Fibroblast of skin of abdomen (primary cell): ENCODE data around the gene PDXK.

Experiments used
- DNase-seq: peaks from one replicate; pipeline ENCODE4 v3.0.0-alpha.2; 2013

Gene PDXK

GRCh38 chr21:43726686-43727518, 8.0 kb downstream of the PDXK start:
- DNase-seq: no peak

DNA sequence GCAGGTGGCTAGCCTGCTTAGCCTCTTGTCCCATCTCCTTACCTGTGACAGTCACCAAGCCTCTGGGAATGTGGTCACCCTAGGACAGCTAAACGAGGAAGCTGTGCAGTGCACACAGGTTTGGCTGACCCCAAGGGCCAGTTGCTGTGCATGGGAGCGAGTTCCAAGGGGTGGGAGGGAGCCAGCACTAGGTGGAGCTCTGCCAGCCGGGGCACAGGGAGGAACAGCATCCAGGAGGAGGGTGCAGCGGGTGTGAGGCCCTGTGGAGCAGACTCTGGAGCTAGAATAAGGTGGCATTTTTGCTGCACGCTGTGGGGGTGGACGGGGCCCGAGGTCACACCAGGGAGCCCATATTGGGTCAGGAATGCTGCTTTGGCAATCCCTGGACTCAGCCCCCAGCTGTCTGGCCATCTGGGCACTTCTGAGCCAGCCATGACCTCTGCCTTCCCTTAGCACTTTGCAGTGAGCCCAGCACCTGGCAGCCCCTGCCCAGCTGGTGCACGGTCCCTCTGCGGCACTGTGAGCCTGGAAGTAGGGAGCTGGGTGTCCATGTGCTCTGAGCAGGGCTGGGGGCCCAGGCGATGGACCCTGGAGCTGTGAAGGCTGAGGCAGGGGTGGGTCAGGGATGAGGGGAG, 8.7 kb downstream of the PDXK start:
- no peak for DNase-seq

- DNase-seq: no peak
These were observed 9.2 kb downstream of the PDXK start for GRCh38 chr21:43728154-43728466.

- DNase-seq: peak; percentile 99
These were observed 9.8 kb downstream of the PDXK start for GRCh38 chr21:43728467-43729390.

DNA sequence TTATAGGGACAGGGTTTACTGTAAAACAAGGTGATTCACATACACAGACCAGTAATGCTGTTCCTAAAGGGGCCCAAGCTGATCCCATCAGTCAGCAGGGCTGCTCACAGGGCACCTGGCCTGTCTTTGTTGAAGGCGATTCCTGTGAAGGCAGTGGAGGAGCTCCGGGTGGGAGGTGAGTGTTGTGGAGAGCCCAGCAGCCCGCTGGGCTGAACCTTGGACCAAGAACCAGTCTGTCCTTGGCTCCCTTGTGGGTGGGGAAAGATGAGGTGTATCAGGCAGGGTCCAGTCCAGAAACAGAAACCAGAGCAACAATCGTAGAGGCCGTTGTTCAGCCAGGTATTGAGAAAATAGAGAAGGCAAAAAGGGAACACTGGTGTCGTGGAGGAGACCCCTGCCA, 12.5 kb downstream of the PDXK start:
- no peak for DNase-seq

- DNase-seq: peak; percentile 50
These were observed 13.2 kb downstream of the PDXK start for GRCh38 chr21:43731891-43732711.

DNA sequence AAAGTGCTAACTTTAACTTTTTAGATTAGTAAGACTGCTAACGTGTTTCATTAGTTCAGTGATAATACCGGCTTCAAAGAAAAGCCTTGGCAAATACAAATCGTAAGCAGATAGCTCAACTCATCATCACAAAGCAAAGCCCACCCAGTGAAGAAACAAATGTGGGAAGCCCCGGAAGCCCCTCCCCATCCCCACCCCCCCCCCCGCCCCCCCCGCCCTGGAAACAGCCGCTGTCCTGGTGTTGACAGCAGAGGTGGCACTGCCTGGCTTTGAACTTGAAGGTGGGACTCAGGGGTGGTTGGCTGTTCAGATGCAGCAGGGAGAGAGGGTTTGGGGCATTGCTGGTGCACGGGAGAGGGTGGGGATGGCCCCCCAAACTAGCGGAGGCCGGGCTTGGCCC, 14.1 kb downstream of the PDXK start:
- no peak for DNase-seq

- peak; percentile 62 for DNase-seq
These were observed 14.7 kb downstream of the PDXK start for GRCh38 chr21:43733529-43734071.

GRCh38 chr21:43734131-43734927, 15.4 kb downstream of the PDXK start:
- DNase-seq: no peak

GRCh38 chr21:43734928-43735229, 15.9 kb downstream of the PDXK start:
- peak; percentile 69 for DNase-seq

- no peak for DNase-seq
These were observed 16.5 kb downstream of the PDXK start for GRCh38 chr21:43735236-43736091.

GRCh38 chr21:43736224-43736883, 17.4 kb downstream of the PDXK start:
- no peak for DNase-seq

DNA sequence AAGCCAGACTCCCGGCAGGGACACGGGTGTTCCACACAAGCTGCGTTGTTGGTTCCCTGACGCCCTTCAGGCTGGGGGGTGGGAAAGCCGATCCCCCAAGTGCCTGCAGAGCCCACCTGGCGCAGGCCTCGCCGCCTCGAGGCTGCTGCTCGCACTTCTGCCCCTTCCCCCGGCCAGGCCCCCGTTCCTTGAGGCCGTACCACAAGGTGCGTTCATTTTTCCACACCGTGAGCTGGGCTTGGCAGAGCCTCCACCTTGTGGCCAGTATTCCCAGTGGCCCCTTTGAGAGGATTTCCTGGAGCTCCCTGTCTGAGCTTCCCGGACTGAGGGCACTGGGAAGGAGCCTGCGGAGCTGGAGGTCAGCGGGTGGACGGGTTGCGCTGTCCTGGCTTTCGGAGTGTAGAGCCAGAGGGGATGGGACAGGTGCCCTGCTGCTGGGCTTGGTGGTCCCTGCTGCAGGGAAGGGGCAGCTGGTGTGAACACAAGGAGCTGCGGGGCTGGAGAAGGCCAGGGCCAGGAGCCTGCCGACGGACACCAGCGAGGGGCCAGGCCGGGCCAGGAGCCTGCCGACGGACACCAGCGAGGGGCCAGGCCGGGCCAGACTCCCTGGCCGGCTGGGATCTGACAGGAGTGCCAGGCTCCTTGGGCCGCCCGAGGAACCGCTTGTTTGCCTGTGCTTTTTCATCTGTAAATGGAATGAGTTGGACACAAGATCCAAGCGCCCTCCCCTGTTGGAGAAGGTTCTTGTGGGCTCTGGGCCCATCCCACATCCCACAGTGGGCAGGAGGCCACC, 18.4 kb downstream of the PDXK start:
- DNase-seq: no peak

GRCh38 chr21:43739621-43740435, 20.9 kb downstream of the PDXK start:
- DNase-seq: no peak

DNA sequence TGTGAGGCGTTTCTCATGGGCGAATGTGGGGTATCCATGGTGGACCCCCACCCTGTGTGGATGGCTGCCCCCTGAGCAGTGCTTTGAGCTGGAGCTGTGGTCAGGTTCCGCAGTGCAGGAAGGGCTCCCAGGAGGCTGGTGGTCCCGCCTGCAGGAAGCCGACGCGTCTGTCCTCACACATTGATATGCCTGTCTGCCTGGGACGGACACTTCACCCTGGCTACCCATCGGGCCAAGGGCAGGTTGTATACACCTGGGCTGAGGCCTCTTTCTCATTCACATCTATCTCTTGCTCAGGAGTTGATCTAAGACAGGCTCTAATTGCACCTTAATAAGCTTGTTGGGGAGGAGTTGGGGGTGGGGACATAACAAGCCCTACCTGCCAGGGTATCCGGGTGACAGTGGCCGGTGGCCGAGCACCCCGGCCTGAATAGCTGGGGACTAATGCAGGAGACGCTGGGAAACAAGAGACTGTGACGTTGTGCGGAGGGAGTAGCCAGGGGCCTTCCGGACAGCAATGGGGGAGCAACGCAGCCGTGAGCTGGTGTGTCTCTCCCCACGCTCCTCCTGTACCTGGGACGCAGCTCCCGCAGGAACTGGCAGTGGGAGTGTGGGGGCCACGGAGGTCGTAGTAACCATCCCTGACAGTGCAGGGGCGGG, 21.7 kb downstream of the PDXK start:
- peak; percentile 67 for DNase-seq

GRCh38 chr21:43741423-43742096, 22.6 kb downstream of the PDXK start:
- no peak for DNase-seq

DNA sequence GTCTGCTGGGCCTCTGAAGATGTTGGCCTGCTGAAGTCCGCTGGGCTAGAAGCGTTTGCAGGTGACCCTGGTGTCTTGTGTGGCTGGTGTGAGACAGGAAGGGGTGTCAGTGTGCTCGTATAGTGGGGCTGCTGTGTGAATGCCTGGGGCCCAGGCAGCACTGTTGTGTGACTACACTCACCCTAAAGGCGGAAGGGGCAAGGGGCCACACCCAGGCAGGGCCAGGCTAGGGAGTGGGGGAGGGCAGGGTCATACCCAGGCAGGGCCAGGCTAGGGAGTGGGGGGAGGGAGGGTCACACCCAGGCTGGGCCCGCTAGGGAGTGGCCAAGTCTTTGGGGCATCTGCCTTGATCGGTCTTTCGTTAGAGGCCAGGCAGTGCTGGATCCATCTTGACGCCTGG, 25.0 kb downstream of the PDXK start:
- no peak for DNase-seq
